ENCODE data around the gene LIPE.

GRCh38 chr19:42420055-42420544 is 7.1 kb downstream of the LIPE start:
- no peak for TF ChIP-seq ZBTB21 (CRISPR knock-in tag; IDR thresholded peaks at IDR 0.05; ENCODE audit: borderline replicate concordance)
- no peak for TF ChIP-seq SMAD4 (CRISPR knock-in tag; IDR thresholded peaks at IDR 0.05)
- TF ChIP-seq, protein P1, sequence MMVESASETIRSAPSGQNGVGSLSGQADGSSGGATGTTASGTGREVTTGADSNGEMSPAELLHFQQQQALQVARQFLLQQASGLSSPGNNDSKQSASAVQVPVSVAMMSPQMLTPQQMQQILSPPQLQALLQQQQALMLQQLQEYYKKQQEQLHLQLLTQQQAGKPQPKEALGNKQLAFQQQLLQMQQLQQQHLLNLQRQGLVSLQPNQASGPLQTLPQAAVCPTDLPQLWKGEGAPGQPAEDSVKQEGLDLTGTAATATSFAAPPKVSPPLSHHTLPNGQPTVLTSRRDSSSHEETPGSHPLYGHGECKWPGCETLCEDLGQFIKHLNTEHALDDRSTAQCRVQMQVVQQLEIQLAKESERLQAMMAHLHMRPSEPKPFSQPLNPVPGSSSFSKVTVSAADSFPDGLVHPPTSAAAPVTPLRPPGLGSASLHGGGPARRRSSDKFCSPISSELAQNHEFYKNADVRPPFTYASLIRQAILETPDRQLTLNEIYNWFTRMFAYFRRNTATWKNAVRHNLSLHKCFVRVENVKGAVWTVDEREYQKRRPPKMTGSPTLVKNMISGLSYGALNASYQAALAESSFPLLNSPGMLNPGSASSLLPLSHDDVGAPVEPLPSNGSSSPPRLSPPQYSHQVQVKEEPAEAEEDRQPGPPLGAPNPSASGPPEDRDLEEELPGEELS (CRISPR knock-in tag; IDR thresholded peaks at IDR 0.05): no peak
- no peak for TF ChIP-seq MAX (CRISPR knock-in tag; IDR thresholded peaks at IDR 0.05)
- TF ChIP-seq PRDM15 (CRISPR knock-in tag; IDR thresholded peaks at IDR 0.05): no peak
- TF ChIP-seq TP53 (CRISPR knock-in tag; IDR thresholded peaks at IDR 0.05): no peak
